ENCODE measurements around the gene IL20RB. TPM values are rescaled to one million over a fixed set of nuclear protein-coding genes. Genes with fewer than 3 reads are reported as not detected.

IL20RB gene
- total RNA-seq, 1 experiment from 2014 or later: 0.37 TPM

DNA sequence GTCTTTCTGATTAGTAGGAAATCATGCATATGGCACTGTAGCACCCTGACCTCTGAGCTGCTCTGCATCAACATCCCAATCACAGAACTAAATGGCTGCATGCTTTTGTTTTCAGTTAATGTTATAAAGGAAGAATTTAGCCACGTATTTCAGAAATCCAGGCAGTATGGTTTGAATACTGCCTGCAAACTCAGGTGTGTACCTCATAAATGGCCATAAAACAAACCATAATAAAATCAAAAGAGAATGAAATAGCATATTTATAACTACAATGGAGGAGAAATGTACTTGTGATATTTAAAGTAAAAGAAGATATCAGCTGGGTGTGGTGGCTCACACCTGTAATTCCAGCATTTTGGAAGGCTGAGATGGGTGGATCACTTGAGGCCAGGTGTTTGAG, 94.5 kb downstream of the IL20RB start:
- in situ Hi-C loops (cut with HindIII; ENCODE audit: low pct_unique_long_range_greater_than_20kb, low sequenced_read_pairs): no loop called here
- DNase-seq (ENCODE audit: low read depth, low spot score): no peak

Other genes starting within 250 kb of the IL20RB start
- gene STAG1, start 205.6 kb upstream of the IL20RB start, total RNA-seq (2014; rRNA removed; shearing (Covaris generic)): 16.3 and 17.9 TPM in 2 replicates
- 18.5 and 22.7 TPM in 2 replicates for gene SLC35G2, start 138.9 kb upstream of the IL20RB start, total RNA-seq (2014; rRNA removed; shearing (Covaris generic))
- gene NCK1, start 95.8 kb upstream of the IL20RB start, total RNA-seq (2014; rRNA removed; shearing (Covaris generic)): 40.0 and 43.8 TPM in 2 replicates